Kidney tubule cell (primary cell): ENCODE data around the gene FAM111A.

ENCODE experiments used
- DNase-seq: peaks from one replicate; pipeline ENCODE4 v3.0.0-alpha.2; 2018; ENCODE audit warnings: low spot score

FAM111A gene

DNA sequence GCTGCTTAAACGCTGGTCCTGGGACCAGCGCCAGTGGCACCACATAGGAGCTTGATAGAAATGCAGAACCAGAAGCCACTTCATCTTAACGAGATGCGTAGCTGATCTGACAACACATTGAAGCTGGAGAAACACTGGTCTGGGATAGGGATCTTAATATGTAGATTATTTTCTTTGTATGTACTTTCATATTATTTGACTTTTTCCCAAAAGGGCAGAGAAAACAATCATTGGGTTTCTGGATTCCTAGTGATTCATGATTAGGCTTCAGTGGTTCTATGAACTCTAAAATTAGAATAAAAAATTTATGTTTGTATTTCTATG, 57.7 kb downstream of the FAM111A start:
- DNase-seq, result no peak

DNA sequence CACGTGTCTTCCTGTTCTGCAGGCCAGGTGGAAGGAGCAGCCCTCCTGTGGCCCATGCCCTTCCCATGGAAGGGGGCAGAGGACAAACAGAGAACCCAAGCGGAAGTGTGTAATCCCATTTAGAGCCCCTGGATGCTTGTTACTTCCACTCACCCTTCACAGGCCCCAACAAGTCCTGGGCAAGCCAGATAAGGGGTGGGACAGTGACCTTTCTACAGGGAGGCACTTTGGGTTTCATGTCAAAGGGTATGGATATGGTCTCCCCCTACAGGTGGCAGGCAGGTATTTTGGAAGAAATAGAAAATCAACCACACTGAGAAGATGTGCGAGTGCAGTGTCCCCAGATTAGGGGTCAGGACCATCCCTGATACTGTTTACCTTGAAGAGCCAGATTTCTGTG, 58.7 kb downstream of the FAM111A start:
- peak; percentile 4 for DNase-seq
